Retina (tissue), 1 donor: ENCODE measurements around the gene WSB2.

ENCODE experiments used
- DNase-seq: peaks from one replicate; pipeline ENCODE4 v3.0.0-alpha.2; 2016

WSB2 gene

DNA sequence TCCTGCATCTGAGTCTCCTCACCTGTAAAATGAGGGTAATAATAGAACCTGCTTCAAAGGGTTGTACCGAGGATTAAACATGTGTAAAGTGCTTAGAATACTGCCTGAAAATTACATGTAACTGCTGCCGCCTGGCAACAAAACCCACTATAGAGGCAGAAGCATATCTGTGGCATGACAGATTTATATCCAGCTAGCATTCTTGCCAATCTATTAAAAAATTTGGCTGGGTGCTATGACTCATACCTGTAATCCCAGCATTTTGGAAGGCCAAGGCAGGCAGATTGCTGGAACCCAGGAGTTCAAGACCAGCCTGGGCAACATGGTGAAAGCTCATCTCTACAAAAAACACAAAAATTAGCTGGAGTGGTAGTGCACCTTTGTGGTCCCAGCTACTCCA, 75.8 kb downstream of the WSB2 start:
- DNase-seq, result no peak
